Measurements from ENCODE around the gene FXYD2.

The FXYD2 gene

DNA sequence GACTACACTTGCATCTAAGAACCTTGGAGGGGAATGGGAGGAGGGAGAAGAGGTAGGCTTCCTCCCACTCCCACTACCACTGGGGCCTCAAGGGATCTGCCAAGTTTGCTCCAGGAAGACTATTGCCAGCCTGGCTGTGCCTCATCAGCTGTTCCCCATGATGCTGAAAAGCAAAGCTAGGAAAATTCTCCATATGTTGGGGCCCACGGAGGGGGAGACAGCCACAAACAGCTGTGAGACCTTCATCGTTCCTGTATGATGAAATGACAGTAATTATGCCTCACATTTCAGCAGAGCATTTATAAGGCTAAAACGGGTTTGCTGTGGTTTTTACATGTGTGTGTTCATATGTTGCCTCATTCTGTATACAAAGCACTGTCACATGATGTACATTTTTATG, 34.3 kb downstream of the FXYD2 start:
- no peaks in the 10 kb centered on the region for H3K4me1 ChIP-seq (ENCODE audit: control insufficient read depth in 1 of 2, insufficient read depth in 1 of 2, low read depth in 1 of 2, low read length in 1 of 2)
- H3K4me3 ChIP-seq (ENCODE audit: low read depth in 1 of 2, low read length in 1 of 2), result no peak overlapping the region
- no peaks in the 10 kb centered on the region for H3K9me3 ChIP-seq
- TF ChIP-seq, protein P1, sequence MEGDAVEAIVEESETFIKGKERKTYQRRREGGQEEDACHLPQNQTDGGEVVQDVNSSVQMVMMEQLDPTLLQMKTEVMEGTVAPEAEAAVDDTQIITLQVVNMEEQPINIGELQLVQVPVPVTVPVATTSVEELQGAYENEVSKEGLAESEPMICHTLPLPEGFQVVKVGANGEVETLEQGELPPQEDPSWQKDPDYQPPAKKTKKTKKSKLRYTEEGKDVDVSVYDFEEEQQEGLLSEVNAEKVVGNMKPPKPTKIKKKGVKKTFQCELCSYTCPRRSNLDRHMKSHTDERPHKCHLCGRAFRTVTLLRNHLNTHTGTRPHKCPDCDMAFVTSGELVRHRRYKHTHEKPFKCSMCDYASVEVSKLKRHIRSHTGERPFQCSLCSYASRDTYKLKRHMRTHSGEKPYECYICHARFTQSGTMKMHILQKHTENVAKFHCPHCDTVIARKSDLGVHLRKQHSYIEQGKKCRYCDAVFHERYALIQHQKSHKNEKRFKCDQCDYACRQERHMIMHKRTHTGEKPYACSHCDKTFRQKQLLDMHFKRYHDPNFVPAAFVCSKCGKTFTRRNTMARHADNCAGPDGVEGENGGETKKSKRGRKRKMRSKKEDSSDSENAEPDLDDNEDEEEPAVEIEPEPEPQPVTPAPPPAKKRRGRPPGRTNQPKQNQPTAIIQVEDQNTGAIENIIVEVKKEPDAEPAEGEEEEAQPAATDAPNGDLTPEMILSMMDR (IDR thresholded peaks at IDR 0.05), result no peak
- no peaks in the 10 kb centered on the region for H3K36me3 ChIP-seq
- H3K27ac ChIP-seq, result no peak overlapping the region
- H3K27me3 ChIP-seq, result peaks cover 84% of the 10 kb centered on the region

DNA sequence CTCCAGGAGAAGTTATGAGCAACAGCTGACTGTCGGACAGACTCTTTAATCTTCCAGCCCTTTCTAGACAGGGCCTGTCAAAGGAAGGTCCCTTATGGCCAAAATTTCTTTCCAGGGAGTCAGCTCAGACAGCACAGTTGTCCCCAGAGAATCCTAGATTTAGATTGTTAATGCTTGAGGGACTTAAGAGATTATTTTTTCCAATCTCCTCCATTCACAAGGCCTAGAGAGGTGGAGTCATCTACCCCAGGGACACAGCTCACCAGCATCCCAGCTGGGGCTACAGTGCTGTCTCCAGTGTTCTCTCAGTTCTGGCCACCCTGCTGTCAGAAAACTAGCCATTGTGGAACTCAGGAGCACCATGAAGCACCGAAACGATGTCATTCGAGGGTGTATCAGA, 35.3 kb downstream of the FXYD2 start:
- Histone ChIP-seq H3K27ac (no peak overlapping the region), H3K4me1 (ENCODE audit: control insufficient read depth in 1 of 2, insufficient read depth in 1 of 2, low read depth in 1 of 2, low read length in 1 of 2) (no peaks in the 10 kb centered on the region), H3K36me3 (no peaks in the 10 kb centered on the region), H3K4me3 (ENCODE audit: low read depth in 1 of 2, low read length in 1 of 2) (no peak overlapping the region), H3K27me3 (peaks cover 84% of the 10 kb centered on the region), H3K9me3 (no peaks in the 10 kb centered on the region)
- TF ChIP-seq, protein P1 (IDR thresholded peaks at IDR 0.05), result no peak

DNA sequence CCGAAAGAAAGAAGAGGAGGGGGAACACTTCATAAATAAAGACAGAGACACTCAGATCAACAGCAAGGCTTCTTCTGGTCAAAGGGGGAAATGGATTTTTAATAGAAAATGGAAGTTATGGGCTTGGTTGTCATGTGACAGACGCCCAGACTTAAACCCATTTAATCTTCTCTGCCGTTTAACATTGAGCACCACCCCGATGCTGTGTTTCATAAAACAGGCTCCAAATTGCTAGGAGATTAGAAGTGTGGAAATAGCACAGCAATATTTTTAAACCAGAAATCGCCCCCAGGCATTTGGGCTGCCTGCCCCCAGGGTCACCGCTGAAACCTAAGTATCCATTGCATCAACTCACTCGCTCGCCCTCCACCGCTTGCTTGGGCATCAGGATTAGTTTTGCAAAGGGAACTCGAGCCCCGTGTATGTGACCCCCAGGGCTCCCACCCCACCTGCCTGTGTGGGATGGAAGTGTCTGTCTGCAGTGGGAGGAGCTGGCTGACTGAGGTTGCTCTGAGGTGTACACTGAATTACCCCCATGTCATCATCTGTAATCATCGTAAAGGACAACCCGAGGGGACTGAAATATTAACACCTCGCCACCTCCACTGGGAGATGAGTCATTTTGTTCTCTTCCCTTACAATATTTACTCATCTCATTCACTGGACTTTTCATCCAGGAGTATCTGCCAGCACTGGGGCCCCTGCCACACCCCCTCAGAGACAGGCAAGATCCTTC, 38.2 kb downstream of the FXYD2 start:
- H3K36me3 ChIP-seq, result no peaks in the 10 kb centered on the region
- H3K27me3 ChIP-seq, result peaks cover 82% of the 10 kb centered on the region
- H3K27ac ChIP-seq, result no peak overlapping the region
- no peak overlapping the region for H3K4me3 ChIP-seq (ENCODE audit: low read depth in 1 of 2, low read length in 1 of 2)
- no peaks in the 10 kb centered on the region for H3K9me3 ChIP-seq
- no peaks in the 10 kb centered on the region for H3K4me1 ChIP-seq (ENCODE audit: control insufficient read depth in 1 of 2, insufficient read depth in 1 of 2, low read depth in 1 of 2, low read length in 1 of 2)
- TF ChIP-seq, protein P1 (IDR thresholded peaks at IDR 0.05), result no peak

DNA sequence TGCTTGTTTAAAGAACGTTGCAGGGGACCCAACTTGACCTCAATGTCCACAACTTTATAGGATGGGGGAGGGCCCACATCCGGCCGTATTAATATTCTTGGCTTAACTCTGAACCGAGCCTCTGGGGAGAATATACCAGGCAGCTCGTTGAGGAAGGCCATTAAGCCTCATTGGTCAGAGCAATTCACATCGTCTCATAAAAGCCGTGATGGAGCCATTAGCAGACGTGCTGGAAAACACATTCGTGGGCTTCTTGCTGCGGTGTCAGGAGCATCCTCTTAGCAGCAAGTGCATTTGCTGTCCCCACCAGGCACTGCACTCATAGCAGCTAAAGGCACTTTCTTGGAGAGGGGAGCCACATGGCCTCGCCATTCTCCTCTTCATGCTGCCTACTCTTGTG, 42.4 kb downstream of the FXYD2 start:
- TF ChIP-seq, protein P1 (IDR thresholded peaks at IDR 0.05), result no peak
- no peak overlapping the region for H3K4me3 ChIP-seq (ENCODE audit: low read depth in 1 of 2, low read length in 1 of 2)

DNA sequence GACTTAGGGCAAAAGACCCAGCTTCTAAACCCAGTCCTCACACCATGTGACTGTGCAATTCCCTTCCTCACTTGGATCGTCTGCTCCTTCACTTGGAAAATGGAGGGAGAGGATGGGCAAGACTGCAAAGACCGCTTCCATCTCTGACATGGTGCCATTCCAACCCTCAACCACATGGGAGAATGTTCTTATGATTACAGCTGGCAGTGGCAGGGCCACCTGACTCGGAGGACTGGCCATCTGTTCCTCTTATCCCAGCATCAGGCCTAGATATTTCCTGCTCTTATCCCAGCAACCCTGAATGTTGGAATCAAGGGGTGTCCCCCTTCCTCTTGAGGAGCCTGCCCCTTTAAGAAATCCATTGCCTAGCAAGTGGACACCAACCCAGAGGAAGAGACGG, 42.9 kb downstream of the FXYD2 start:
- Histone ChIP-seq H3K4me3 (ENCODE audit: low read depth in 1 of 2, low read length in 1 of 2) (no peak overlapping the region), H3K4me1 (ENCODE audit: control insufficient read depth in 1 of 2, insufficient read depth in 1 of 2, low read depth in 1 of 2, low read length in 1 of 2) (no peaks in the 10 kb centered on the region), H3K27ac (no peak overlapping the region), H3K36me3 (no peaks in the 10 kb centered on the region), H3K9me3 (no peaks in the 10 kb centered on the region), H3K27me3 (peaks cover 66% of the 10 kb centered on the region)
- TF ChIP-seq, protein P1 (IDR thresholded peaks at IDR 0.05), result no peak

More for the DNA sequence above, 42.4 kb downstream of the FXYD2 start:
- Histone ChIP-seq H3K9me3 (no peaks in the 10 kb centered on the region), H3K36me3 (no peaks in the 10 kb centered on the region), H3K4me1 (ENCODE audit: control insufficient read depth in 1 of 2, insufficient read depth in 1 of 2, low read depth in 1 of 2, low read length in 1 of 2) (no peaks in the 10 kb centered on the region), H3K27ac (no peak overlapping the region), H3K27me3 (peaks cover 71% of the 10 kb centered on the region)

Data from neutrophil (primary cell).